Measurements from ENCODE around the gene WDR70. TPM values are rescaled to one million over a fixed set of nuclear protein-coding genes. Genes with fewer than 3 reads are reported as not detected.

Gene WDR70
- total and polyA plus RNA-seq, 10 of the 15 experiments (the other 5 are each of a cell fraction or from before 2014, with no cell fraction given), result 10.9 to 33.6 (median 29.1) TPM

DNA sequence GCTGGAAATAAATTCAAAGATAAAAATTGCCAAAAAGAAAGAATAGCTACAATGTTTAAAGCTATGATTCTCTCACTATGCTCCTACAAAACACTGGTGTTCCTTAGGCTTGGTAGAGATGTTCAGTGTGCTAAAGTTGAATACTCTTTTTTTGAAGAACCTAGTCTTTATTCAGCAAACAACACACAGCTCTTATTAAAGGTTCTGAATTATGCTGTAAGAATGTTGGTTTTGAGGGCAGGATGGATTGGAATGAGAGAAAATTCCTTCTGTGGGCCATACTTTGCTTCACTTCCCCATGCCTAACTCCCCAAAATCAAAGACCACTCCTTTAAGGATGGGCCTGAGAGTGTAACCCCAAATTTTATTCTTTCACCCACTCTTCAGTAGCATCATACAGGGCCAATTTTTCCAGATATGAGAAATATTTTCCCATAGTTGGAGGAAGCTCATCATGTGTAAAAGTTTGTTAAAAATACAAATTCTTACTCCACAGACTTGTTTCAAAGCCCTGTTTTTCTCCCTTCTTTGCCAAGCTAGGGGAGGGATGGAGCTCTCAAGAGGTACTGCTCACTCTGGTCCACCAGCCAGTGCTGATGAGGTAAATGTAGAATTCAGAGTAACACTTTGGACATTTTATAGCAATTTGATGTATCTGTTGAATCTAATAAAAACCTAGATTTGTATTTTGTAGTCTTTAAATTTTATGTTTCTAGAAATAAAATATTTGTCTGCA is 361.4 kb downstream of the WDR70 start:
- no peak for FAIRE-seq

More for the DNA sequence above, 361.4 kb downstream of the WDR70 start:
- DNase-seq (ENCODE audit: low read depth, low spot score) (no peak), ATAC-seq (no peak)
- H3K79me2 ChIP-seq (ENCODE audit: control insufficient read depth, insufficient read depth, low read length), result no peaks in the 10 kb centered on the region
- no peak overlapping the region for H3K4me3 ChIP-seq
- ChIA-PET POLR2A (no interaction called here), RAD21 (ENCODE audit: unreplicated experiment) (interaction anchor here (1.2 to 1.4 kb wide), 2 partner anchors 13 to 18 kb away, joined by 3 read pairs; no protein-coding TSS in a partner anchor), SMC1A (ENCODE audit: uncharacterized antibody, unreplicated experiment) (interaction anchor here (0.9 to 2.0 kb wide), 3 partner anchors 11 to 19 kb away, joined by 3 to 9 read pairs (median 8); no protein-coding TSS in a partner anchor), CTCF (interaction anchor here (0.8 to 0.9 kb wide), 2 partner anchors 19 to 327 kb away, joined by 3 to 4 read pairs; no protein-coding TSS in a partner anchor)
- intact Hi-C loops (cut with micrococcal nuclease; ENCODE audit: unreplicated experiment), result no loop called here
- H3K9me3 ChIP-seq (replicated peaks; ENCODE audit: control insufficient read depth, insufficient read depth, low read length), result no peaks in the 10 kb centered on the region; the same call in 2 of the 3 replicates
- H3K36me3 ChIP-seq (ENCODE audit: control insufficient read depth in 2 of 2, insufficient read depth in 2 of 2, low read length in 1 of 2), result peaks cover 0 to 3% of the 10 kb centered on the region in 2 experiments; a peak in 1 of 4 replicates
- no TSS peak for BruUV-seq (replicated peaks)
- H3K27me3 ChIP-seq (replicated peaks in 1 of 2; ENCODE audit: control insufficient read depth in 2 of 2, insufficient read depth in 2 of 2, low read length in 1 of 2), result no peaks in the 10 kb centered on the region
- in situ Hi-C loops (cut with MboI), result no loop called here
- no peak overlapping the region for H3K9ac ChIP-seq (ENCODE audit: control insufficient read depth, insufficient read depth, low read length)
- peaks cover 6% of the 10 kb centered on the region for H3K4me1 ChIP-seq (ENCODE audit: control insufficient read depth, insufficient read depth, low read length)
- H4K20me1 ChIP-seq (ENCODE audit: control insufficient read depth, insufficient read depth), result no peaks in the 10 kb centered on the region
- no peak overlapping the region for H3K4me2 ChIP-seq (ENCODE audit: control insufficient read depth, insufficient read depth)
- no peak overlapping the region for H3K27ac ChIP-seq (ENCODE audit: control insufficient read depth, insufficient read depth)
- TF ChIP-seq IKZF1 (conservative IDR thresholded peaks at IDR 0.05) (no peak), SMAD5 (IDR thresholded peaks at IDR 0.05; ENCODE audit: low read depth) (no peak), SPI1 (IDR thresholded peaks at IDR 0.05; ENCODE audit: borderline replicate concordance, insufficient read depth, low read depth, low read length) (no peak)
- TF ChIP-seq, protein P1, sequence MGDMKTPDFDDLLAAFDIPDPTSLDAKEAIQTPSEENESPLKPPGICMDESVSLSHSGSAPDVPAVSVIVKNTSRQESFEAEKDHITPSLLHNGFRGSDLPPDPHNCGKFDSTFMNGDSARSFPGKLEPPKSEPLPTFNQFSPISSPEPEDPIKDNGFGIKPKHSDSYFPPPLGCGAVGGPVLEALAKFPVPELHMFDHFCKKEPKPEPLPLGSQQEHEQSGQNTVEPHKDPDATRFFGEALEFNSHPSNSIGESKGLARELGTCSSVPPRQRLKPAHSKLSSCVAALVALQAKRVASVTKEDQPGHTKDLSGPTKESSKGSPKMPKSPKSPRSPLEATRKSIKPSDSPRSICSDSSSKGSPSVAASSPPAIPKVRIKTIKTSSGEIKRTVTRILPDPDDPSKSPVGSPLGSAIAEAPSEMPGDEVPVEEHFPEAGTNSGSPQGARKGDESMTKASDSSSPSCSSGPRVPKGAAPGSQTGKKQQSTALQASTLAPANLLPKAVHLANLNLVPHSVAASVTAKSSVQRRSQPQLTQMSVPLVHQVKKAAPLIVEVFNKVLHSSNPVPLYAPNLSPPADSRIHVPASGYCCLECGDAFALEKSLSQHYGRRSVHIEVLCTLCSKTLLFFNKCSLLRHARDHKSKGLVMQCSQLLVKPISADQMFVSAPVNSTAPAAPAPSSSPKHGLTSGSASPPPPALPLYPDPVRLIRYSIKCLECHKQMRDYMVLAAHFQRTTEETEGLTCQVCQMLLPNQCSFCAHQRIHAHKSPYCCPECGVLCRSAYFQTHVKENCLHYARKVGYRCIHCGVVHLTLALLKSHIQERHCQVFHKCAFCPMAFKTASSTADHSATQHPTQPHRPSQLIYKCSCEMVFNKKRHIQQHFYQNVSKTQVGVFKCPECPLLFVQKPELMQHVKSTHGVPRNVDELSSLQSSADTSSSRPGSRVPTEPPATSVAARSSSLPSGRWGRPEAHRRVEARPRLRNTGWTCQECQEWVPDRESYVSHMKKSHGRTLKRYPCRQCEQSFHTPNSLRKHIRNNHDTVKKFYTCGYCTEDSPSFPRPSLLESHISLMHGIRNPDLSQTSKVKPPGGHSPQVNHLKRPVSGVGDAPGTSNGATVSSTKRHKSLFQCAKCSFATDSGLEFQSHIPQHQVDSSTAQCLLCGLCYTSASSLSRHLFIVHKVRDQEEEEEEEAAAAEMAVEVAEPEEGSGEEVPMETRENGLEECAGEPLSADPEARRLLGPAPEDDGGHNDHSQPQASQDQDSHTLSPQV (IDR thresholded peaks at IDR 0.05), result no peak
- H2AFZ ChIP-seq (ENCODE audit: control insufficient read depth, low read depth, low read length), result no peak overlapping the region

Measured in GM12878 (cell line).